GM18873 (cell line): ENCODE measurements around the gene CPT2.

Experiments
- ATAC-seq: cut with Tn5 transposase; IDR thresholded peaks from one replicate; pipeline ENCODE4 v1.9.1; 2021; ENCODE audit warnings: mild to moderate bottlenecking, moderate library complexity, moderate number of reproducible peaks; ENCODE audit not compliant: unreplicated experiment, low FRiP score

The CPT2 gene

GRCh38 chr1:53196485-53197290 lies at the start of gene CPT2:
TSS of gene CPT2 (plus strand) at chr1:53196824. CDS start at chr1:53196944, 120 bp downstream.
- ATAC-seq, result peak; percentile 86

- ATAC-seq, result no peak
Observed at GRCh38 chr1:53147174-53147573, 49.5 kb upstream of the CPT2 start.

- no peak for ATAC-seq
Observed at GRCh38 chr1:53148123-53148522, 48.5 kb upstream of the CPT2 start.

GRCh38 chr1:53153752-53154151 lies 42.9 kb upstream of the CPT2 start:
- ATAC-seq, result no peak

- no peak for ATAC-seq
Observed at GRCh38 chr1:53154859-53155438, 41.7 kb upstream of the CPT2 start.

- no peak for ATAC-seq
Observed at GRCh38 chr1:53155534-53155933, 41.1 kb upstream of the CPT2 start.

- ATAC-seq, result no peak
Observed at GRCh38 chr1:53155945-53156344, 40.7 kb upstream of the CPT2 start.

- no peak for ATAC-seq
Observed at GRCh38 chr1:53156783-53157182, 39.8 kb upstream of the CPT2 start.

GRCh38 chr1:53158900-53159299 lies 37.7 kb upstream of the CPT2 start:
- ATAC-seq, result no peak

GRCh38 chr1:53160924-53161378 lies 35.7 kb upstream of the CPT2 start:
- no peak for ATAC-seq

GRCh38 chr1:53162621-53163020 lies 34.0 kb upstream of the CPT2 start:
- no peak for ATAC-seq

- ATAC-seq, result no peak
Observed at GRCh38 chr1:53163291-53163768, 33.3 kb upstream of the CPT2 start.

- ATAC-seq, result no peak
Observed at GRCh38 chr1:53165408-53165961, 31.1 kb upstream of the CPT2 start.

GRCh38 chr1:53166366-53166765 lies 30.3 kb upstream of the CPT2 start:
- no peak for ATAC-seq

- no peak for ATAC-seq
Observed at GRCh38 chr1:53166912-53167311, 29.7 kb upstream of the CPT2 start.

GRCh38 chr1:53172426-53173128 lies 24.0 kb upstream of the CPT2 start:
- no peak for ATAC-seq

- ATAC-seq, result no peak
Observed at GRCh38 chr1:53174971-53175913, 21.4 kb upstream of the CPT2 start.

GRCh38 chr1:53176452-53177208 lies 20.0 kb upstream of the CPT2 start:
- no peak for ATAC-seq

- no peak for ATAC-seq
Observed at GRCh38 chr1:53180226-53180625, 16.4 kb upstream of the CPT2 start.
